ENCODE data around the gene TYROBP.
"Not testable (repeated sequence)": the region's sequence is repeated elsewhere in the genome, so short reads cannot be mapped to it uniquely, and the experiment has no call there.

Gene TYROBP

GRCh38 chr19:35898499-35898809 is 9.6 kb downstream of the TYROBP start:
- no peak for DNase-seq

- DNase-seq = no peak
Observed at GRCh38 chr19:35897706-35898451, 10.2 kb downstream of the TYROBP start.

- DNase-seq = no peak
Observed at GRCh38 chr19:35896643-35897040, 11.5 kb downstream of the TYROBP start.

GRCh38 chr19:35895911-35896642 is 12.0 kb downstream of the TYROBP start:
- no peak for DNase-seq

- no peak for DNase-seq
Observed at GRCh38 chr19:35894342-35894741, 13.8 kb downstream of the TYROBP start.

- DNase-seq = not testable (repeated sequence)
Observed at GRCh38 chr19:35891819-35892218, 16.3 kb downstream of the TYROBP start.

GRCh38 chr19:35890113-35890650 is 17.9 kb downstream of the TYROBP start:
- no peak for DNase-seq

GRCh38 chr19:35889370-35890112 is 18.6 kb downstream of the TYROBP start:
- DNase-seq = no peak

- no peak for DNase-seq
Observed at GRCh38 chr19:35888398-35888797, 19.7 kb downstream of the TYROBP start.

- no peak for DNase-seq
Observed at GRCh38 chr19:35887197-35887596, 20.9 kb downstream of the TYROBP start.

- DNase-seq = no peak
Observed at GRCh38 chr19:35885904-35886303, 22.2 kb downstream of the TYROBP start.

- DNase-seq = no peak
Observed at GRCh38 chr19:35885225-35885738, 22.8 kb downstream of the TYROBP start.

- DNase-seq = no peak
Observed at GRCh38 chr19:35883882-35884281, 24.2 kb downstream of the TYROBP start.

- DNase-seq = no peak
Observed at GRCh38 chr19:35882114-35882832, 25.8 kb downstream of the TYROBP start.

GRCh38 chr19:35879770-35880317 is 28.3 kb downstream of the TYROBP start:
- DNase-seq = peak; percentile 75

GRCh38 chr19:35879068-35879467 is 29.0 kb downstream of the TYROBP start:
- DNase-seq = no peak

- no peak for DNase-seq
Observed at GRCh38 chr19:35874392-35874930, 33.6 kb downstream of the TYROBP start.

- no peak for DNase-seq
Observed at GRCh38 chr19:35872180-35872579, 35.9 kb downstream of the TYROBP start.

GRCh38 chr19:35871611-35872010 is 36.5 kb downstream of the TYROBP start:
- no peak for DNase-seq

- no peak for DNase-seq
Observed at GRCh38 chr19:35870798-35871197, 37.3 kb downstream of the TYROBP start.

GRCh38 chr19:35870124-35870736 is 37.9 kb downstream of the TYROBP start:
- DNase-seq = not testable (repeated sequence)

Data from stimulated activated CD4-positive, alpha-beta T cell treated with anti-CD3 and anti-CD28 coated beads, Interleukin-12 subunit alpha, Interleukin-12 subunit beta, amount 100 ng/mL, for 4 hours (primary cell).